T follicular helper cell (primary cell): ENCODE results near the gene NKX3-2.

ENCODE experiments used
- DNase-seq: peaks from one replicate; pipeline ENCODE4 v3.0.0-alpha.2; 2020; ENCODE audit warnings: low read depth

NKX3-2 gene

GRCh38 chr4:13531625-13531998 is 12.7 kb downstream of the NKX3-2 start:
- no peak for DNase-seq

GRCh38 chr4:13530823-13531624 is 13.3 kb downstream of the NKX3-2 start:
- no peak for DNase-seq

- no peak for DNase-seq
These were observed 15.0 kb downstream of the NKX3-2 start for GRCh38 chr4:13529128-13529919.

GRCh38 chr4:13528821-13529127 is 15.5 kb downstream of the NKX3-2 start:
- DNase-seq: no peak

GRCh38 chr4:13527981-13528820 is 16.1 kb downstream of the NKX3-2 start:
- no peak for DNase-seq

- DNase-seq: no peak
These were observed 16.9 kb downstream of the NKX3-2 start for GRCh38 chr4:13527192-13527980.

- DNase-seq: no peak
These were observed 17.6 kb downstream of the NKX3-2 start for GRCh38 chr4:13526658-13527057.

- DNase-seq: no peak
These were observed 18.6 kb downstream of the NKX3-2 start for GRCh38 chr4:13525606-13526281.

- DNase-seq: no peak
These were observed 19.6 kb downstream of the NKX3-2 start for GRCh38 chr4:13524504-13525243.

GRCh38 chr4:13523591-13524503 is 20.5 kb downstream of the NKX3-2 start:
- no peak for DNase-seq

- DNase-seq: no peak
These were observed 21.2 kb downstream of the NKX3-2 start for GRCh38 chr4:13523105-13523477.

GRCh38 chr4:13522282-13523104 is 21.8 kb downstream of the NKX3-2 start:
- no peak for DNase-seq

- no peak for DNase-seq
These were observed 23.3 kb downstream of the NKX3-2 start for GRCh38 chr4:13521047-13521446.

- no peak for DNase-seq
These were observed 27.9 kb downstream of the NKX3-2 start for GRCh38 chr4:13516315-13516860.

- no peak for DNase-seq
These were observed 29.0 kb downstream of the NKX3-2 start for GRCh38 chr4:13515268-13515667.

- DNase-seq: no peak
These were observed 29.6 kb downstream of the NKX3-2 start for GRCh38 chr4:13514722-13515121.

GRCh38 chr4:13511101-13511500 is 33.2 kb downstream of the NKX3-2 start:
- DNase-seq: no peak

GRCh38 chr4:13509442-13509841 is 34.9 kb downstream of the NKX3-2 start:
- no peak for DNase-seq
